Measurements from ENCODE around the gene CSRP2. TPM values are rescaled to one million over a fixed set of nuclear protein-coding genes. Genes with fewer than 3 reads are reported as not detected.

CSRP2 gene
- total and polyA plus RNA-seq, 2 of the 8 experiments (the other 6 are each of a cell fraction or from before 2014, with no cell fraction given): 149 to 227 TPM

DNA sequence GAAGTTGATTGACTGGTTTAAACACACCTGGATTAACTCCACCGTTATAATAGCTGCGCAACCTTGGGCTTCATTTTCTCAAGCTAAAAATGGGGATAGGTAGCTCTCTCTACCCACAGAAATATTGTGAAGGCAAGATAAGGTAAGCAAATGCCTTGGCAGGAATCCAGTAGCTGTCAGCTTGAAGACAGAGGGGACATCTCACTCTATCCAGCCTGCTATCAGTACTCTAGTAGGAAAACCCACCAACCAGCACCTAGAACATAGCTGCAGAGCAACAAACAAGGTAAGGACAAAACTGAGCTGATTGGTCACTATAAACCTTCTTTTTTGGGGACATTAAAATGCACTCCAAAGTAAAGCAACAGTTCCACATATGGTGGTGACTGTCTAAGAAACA, 7.7 kb downstream of the CSRP2 start:
- Histone ChIP-seq H3K36me3 (ENCODE audit: control insufficient read depth in 2 of 4, insufficient read depth in 4 of 4, low read length in 3 of 4) (peaks cover 0 to 2% (median 0%) of the 10 kb centered on the region in 4 experiments; a peak in 1 of 8 replicates), H2AK5ac (ENCODE audit: low read depth, low read length) (no peak overlapping the region), H2BK15ac (ENCODE audit: low read length) (no peak overlapping the region), H3K4me2 (ENCODE audit: insufficient read depth in 1 of 2, low read depth in 2 of 2, low read length in 2 of 2) (no peak overlapping the region), H3K27ac (ENCODE audit: low read depth, low read length) (no peak overlapping the region), H3K14ac (ENCODE audit: insufficient read length) (no peak overlapping the region), H3K4me1 (replicated peaks in 1 of 4; ENCODE audit: control insufficient read depth in 3 of 4, insufficient read depth in 4 of 4, low read length in 3 of 4) (peaks cover 3 to 19% (median 13%) of the 10 kb centered on the region in 4 experiments; a peak in 6 of 7 replicates), H2AFZ (ENCODE audit: low read length) (no peak overlapping the region), H3K9ac (replicated peaks in 1 of 4; ENCODE audit: extremely low read depth in 1 of 4, low read depth in 3 of 4, low read length in 3 of 4) (no peak overlapping the region), H2BK12ac (ENCODE audit: low read depth, low read length) (no peak overlapping the region), H2BK120ac (replicated peaks; ENCODE audit: low read depth, low read length) (no peak overlapping the region), H2BK5ac (ENCODE audit: low read depth, low read length) (no peak overlapping the region), H3K9me3 (ENCODE audit: insufficient read depth in 2 of 2, low read depth in 1 of 2, low read length in 1 of 2) (no peaks in the 10 kb centered on the region), H3K23ac (ENCODE audit: insufficient read length) (no peak overlapping the region), H4K8ac (ENCODE audit: extremely low read depth, insufficient read depth, low read length) (no peak overlapping the region), H4K20me1 (replicated peaks in 1 of 2; ENCODE audit: control insufficient read depth in 1 of 2, insufficient read depth in 2 of 2, low read length in 2 of 2) (peaks cover 1 to 8% of the 10 kb centered on the region in 2 experiments), H4K91ac (replicated peaks; ENCODE audit: insufficient read length, low read length) (no peak overlapping the region), H3K79me1 (ENCODE audit: low read depth, low read length) (peaks cover 19% of the 10 kb centered on the region), H3K23me2 (ENCODE audit: low read depth, low read length) (no peaks in the 10 kb centered on the region; the same call in 1 of the 2 replicates), H3K79me2 (ENCODE audit: control insufficient read depth in 1 of 2, insufficient read depth in 2 of 2, low read length in 2 of 2) (peaks cover 0 to 85% of the 10 kb centered on the region in 2 experiments; a peak in 3 of 4 replicates), H3K4me3 (ENCODE audit: extremely low read depth in 1 of 4, insufficient read depth in 2 of 4, low read depth in 3 of 4, low read length in 4 of 4) (no peak overlapping the region), H3K4ac (replicated peaks; ENCODE audit: insufficient read length, low read depth, low read length) (no peak overlapping the region), H3K27me3 (replicated peaks in 1 of 4; ENCODE audit: control insufficient read depth in 3 of 4, extremely low read depth in 1 of 4, insufficient read depth in 3 of 4, low read length in 3 of 4) (no peaks in the 10 kb centered on the region), H2BK20ac (ENCODE audit: low read length) (no peak overlapping the region), H4K5ac (ENCODE audit: insufficient read length, low read depth, low read length) (no peak overlapping the region), H3K56ac (replicated peaks; ENCODE audit: insufficient read length, low read depth, low read length) (no peak overlapping the region), H3K18ac (ENCODE audit: extremely low read depth, low read length) (no peak overlapping the region)
- FAIRE-seq: no peak
- no peak for DNase-seq (ENCODE audit: low read depth in 1 of 2, low spot score in 2 of 2)
- CTCF ChIA-PET (ENCODE audit: partially characterized antibody): interaction anchor here (0.6 to 2.0 kb wide), 5 partner anchors 32 to 249 kb away, joined by 3 to 6 read pairs (median 3); no protein-coding TSS in a partner anchor
- WGBS, 2 experiments (ENCODE audit: extremely low coverage in 1 of 2, insufficient coverage in 1 of 2, insufficient read length in 1 of 2, insufficient replicate concordance in 2 of 2, low coverage in 1 of 2, low lambda C conversion rate in 2 of 2, missing lambda C conversion rate in 1 of 2): 93% methylated on average over 2 of the region's 2 CpGs; no CpG with 5 or more reads in 1 of the 2 experiments
- no peak for TF ChIP-seq RAD21 (IDR thresholded peaks at IDR 0.05 in 1 of 2, conservative IDR thresholded peaks at IDR 0.05 in 1 of 2; ENCODE audit: low read depth in 2 of 2, low read length in 2 of 2)
- TF ChIP-seq POU5F1 (IDR thresholded peaks at IDR 0.05; ENCODE audit: low read depth, low read length): no peak
- no peak for TF ChIP-seq SIX5 (IDR thresholded peaks at IDR 0.05; ENCODE audit: low read depth, low read length)
- POLR2A ChIA-PET (ENCODE audit: partially characterized antibody): interaction anchor here (1.1 to 1.8 kb wide), 3 partner anchors 8 to 108 kb away, joined by 3 to 4 read pairs (median 3); partner anchors contain the start of gene CSRP2

All from H1 (cell line).